Stimulated activated effector memory CD8-positive, alpha-beta T cell treated with anti-CD3 and anti-CD28 coated beads, Interleukin-12 subunit alpha, Interleukin-12 subunit beta, amount 100 ng/mL, for 72 hours (primary cell): ENCODE results near the gene SNRK.
A peak's percentile ranks its signal among the peaks of the same experiment; 100 is the strongest.

Source experiments
- ATAC-seq: fragments of 150-1000 bp; cut with Tn5 transposase; 2 replicates; pipeline ENCODE4 v1.10.0; 2021
- DNase-seq, 2 donors: peaks; one replicate each; pipeline ENCODE4 v3.0.0; 2021 to 2022; ENCODE audit warnings: low spot score in 2 of 2
- H3K27ac Mint-ChIP-seq: one replicate; pipeline ENCODE4 v1.8.0; 2022; ENCODE audit warnings: mild to moderate bottlenecking, mixed read lengths
- H3K36me3 Mint-ChIP-seq: one replicate; pipeline ENCODE4 v1.8.0; 2022; ENCODE audit warnings: mild to moderate bottlenecking, mixed read lengths
- H3K4me1 Mint-ChIP-seq: one replicate; pipeline ENCODE4 v1.8.0; 2022; ENCODE audit warnings: mixed read lengths
- H3K4me3 Mint-ChIP-seq: one replicate; pipeline ENCODE4 v1.8.0; 2022; ENCODE audit warnings: mild to moderate bottlenecking, mixed read lengths
- H3K9me3 Mint-ChIP-seq: one replicate; pipeline ENCODE4 v1.8.0; 2022; ENCODE audit warnings: mixed read lengths

SNRK gene

DNA sequence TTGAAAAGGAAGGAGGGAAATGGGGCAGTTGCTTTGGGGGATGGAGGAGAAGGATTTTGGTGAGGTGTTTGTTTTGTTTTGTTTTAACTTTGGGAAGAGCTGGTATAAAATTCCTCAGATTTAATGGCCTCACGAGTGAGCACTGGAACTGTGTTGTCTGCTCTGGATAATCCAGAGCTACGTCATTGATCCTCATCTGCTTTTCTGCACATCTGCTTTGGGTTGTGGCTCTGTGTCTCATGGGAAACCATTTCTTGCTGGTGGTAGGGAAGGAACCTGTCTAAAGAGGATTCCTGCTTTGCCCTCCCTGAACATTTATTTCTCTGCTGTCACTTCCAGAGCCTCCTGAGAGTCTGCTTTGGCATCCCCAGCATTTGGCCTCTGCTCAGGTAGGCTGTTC is 3.1 kb downstream of the SNRK start:
- H3K27ac Mint-ChIP-seq, result peak overlapping the region; percentile 94
- peaks cover 52% of the 10 kb centered on the region for H3K4me1 Mint-ChIP-seq
- H3K9me3 Mint-ChIP-seq, result no peaks in the 10 kb centered on the region
- H3K36me3 Mint-ChIP-seq, result peaks cover 20% of the 10 kb centered on the region
- ATAC-seq, result no peak
- DNase-seq, result no peak
- H3K4me3 Mint-ChIP-seq, result peak overlapping the region; percentile 77

DNA sequence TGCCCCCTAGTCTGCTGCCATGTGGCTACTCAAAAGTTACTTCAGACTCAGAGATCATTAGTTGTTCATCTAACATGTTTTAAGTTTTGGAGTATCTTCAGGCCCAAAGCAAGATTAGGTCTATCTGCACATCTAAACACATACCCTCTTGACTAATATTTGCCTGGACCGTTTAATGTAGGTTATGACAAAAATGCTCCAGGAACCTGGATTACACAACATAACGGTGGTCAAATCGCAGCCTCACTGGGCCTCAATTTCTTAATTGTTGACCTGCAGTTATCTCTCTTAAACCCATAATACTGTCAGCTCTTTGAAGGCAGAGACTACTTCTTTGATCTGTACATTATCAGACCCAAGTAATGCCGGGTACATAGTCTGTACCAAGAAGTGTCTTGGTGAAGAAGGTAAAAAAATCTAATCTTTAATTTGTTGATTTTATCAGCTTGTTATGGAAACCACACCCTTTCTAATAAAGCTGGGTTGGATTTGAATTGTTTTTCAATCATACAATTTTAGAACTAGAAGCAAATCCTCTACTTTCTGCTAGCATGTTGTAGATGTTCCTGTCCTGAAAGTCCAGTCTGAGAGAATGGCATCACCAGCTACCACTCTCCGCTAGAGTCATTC is 3.6 kb downstream of the SNRK start:
- no peak for DNase-seq
- peak overlapping the region; percentile 77 for H3K4me3 Mint-ChIP-seq
- ATAC-seq, result no peak
- H3K9me3 Mint-ChIP-seq, result no peaks in the 10 kb centered on the region
- H3K36me3 Mint-ChIP-seq, result peaks cover 20% of the 10 kb centered on the region
- peak overlapping the region; percentile 94 for H3K27ac Mint-ChIP-seq
- peaks cover 53% of the 10 kb centered on the region for H3K4me1 Mint-ChIP-seq

DNA sequence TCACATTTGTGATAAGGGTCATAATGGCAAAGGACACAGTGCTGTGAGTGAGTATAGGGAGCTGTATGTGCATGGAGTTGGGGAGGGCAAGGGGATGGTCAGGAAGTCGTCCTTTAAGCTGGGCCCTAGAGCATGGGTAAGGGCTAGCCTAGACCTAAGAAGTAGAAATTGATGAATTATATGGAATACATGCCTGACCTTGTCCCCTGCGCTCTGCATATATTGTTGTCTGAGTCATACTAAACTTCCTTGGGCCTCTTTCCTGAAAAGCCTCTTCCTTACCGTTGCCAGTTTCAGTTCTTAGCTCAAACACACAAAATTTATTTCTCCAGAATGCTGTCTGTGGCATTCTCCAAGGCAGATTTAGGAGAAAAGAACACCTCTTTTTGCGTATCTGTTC is 4.6 kb downstream of the SNRK start:
- Mint-ChIP-seq H3K27ac (peak overlapping the region; percentile 94), H3K4me3 (peak overlapping the region; percentile 77), H3K36me3 (peaks cover 18% of the 10 kb centered on the region), H3K4me1 (peaks cover 59% of the 10 kb centered on the region), H3K9me3 (no peaks in the 10 kb centered on the region)
- no peak for DNase-seq
- no peak for ATAC-seq

DNA sequence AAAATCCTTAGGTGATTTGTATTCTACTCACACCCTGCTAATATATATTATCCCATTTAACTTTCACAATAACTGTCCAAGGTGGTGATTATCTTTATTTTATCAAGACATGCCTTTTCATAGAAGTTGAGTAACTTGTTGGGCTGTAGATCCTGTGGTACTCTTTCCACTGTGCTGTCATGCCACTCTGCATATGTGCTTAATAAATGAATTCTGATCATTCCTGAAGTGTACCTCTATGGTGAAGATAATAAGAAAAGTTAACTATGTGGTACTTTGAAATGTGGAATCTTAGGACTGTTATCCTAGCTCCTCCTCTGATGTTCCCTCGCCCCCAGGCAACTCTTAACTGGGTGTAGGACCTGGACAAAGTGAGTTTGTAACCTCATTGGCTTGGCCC is 5.2 kb downstream of the SNRK start:
- H3K4me3 Mint-ChIP-seq, result peak overlapping the region; percentile 77
- H3K9me3 Mint-ChIP-seq, result no peaks in the 10 kb centered on the region
- ATAC-seq (no peak), DNase-seq (no peak)
- H3K4me1 Mint-ChIP-seq, result peaks cover 61% of the 10 kb centered on the region
- H3K36me3 Mint-ChIP-seq, result peaks cover 14% of the 10 kb centered on the region
- peak overlapping the region; percentile 94 for H3K27ac Mint-ChIP-seq

DNA sequence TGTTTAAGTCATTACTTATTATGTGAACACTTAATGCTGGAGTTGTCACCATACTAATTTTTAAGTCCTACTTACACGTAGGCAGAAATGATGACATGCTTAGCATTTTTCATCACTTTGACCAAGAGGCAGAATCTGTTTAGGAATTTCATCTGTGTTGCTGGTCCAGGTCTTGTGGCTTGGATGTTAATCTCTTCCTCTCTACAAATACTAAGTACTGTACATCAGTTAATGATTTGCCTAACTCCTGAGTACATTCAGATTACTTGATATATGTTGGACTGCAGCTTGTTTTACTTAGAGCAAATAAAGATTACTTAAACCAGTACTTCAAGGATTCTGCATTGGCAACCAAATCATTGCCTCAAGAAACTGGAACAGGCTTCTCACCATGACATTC is 8.6 kb downstream of the SNRK start:
- DNase-seq (no peak), ATAC-seq (no peak)
- H3K9me3 Mint-ChIP-seq, result no peaks in the 10 kb centered on the region
- H3K36me3 Mint-ChIP-seq, result peaks cover 17% of the 10 kb centered on the region
- H3K4me3 Mint-ChIP-seq, result peak overlapping the region; percentile 45
- H3K27ac Mint-ChIP-seq, result peak overlapping the region; percentile 52
- H3K4me1 Mint-ChIP-seq, result peaks cover 75% of the 10 kb centered on the region

- DNase-seq (peak; percentile 18 to 66), ATAC-seq (peak; percentile 93)
- H3K9me3 Mint-ChIP-seq, result no peaks in the 10 kb centered on the region
- H3K4me1 Mint-ChIP-seq, result peaks cover 60% of the 10 kb centered on the region
- H3K4me3 Mint-ChIP-seq, result peak overlapping the region; percentile 45
- H3K36me3 Mint-ChIP-seq, result peaks cover 26% of the 10 kb centered on the region
- H3K27ac Mint-ChIP-seq, result no peak overlapping the region
Observed at GRCh38 chr3:43296565-43296964, 10.2 kb downstream of the SNRK start.

- Mint-ChIP-seq H3K4me3 (peak overlapping the region; percentile 45), H3K4me1 (peaks cover 54% of the 10 kb centered on the region), H3K36me3 (peaks cover 32% of the 10 kb centered on the region), H3K9me3 (no peaks in the 10 kb centered on the region), H3K27ac (peak overlapping the region; percentile 75)
- ATAC-seq (no peak), DNase-seq (no peak)
Observed at GRCh38 chr3:43298292-43298691, 12.0 kb downstream of the SNRK start.

DNA sequence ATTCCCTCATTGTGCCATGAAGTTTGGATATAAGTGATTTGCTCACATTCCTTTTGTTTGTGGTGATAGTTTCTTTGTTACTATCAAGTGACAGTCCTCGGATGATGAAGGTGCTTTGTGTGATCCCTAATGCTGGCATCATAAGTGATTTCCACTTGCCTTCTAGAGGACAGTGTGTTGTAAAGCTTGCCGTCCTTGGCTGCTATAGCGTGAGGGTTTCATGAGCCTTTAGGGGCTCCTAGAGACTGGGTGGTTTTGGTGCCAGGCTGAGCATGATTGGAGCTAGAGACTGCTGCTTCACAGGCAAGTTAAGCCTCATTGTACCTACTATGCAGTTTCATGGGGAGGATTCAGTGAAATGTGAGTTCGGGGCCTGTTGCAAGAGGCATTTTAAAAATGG is 12.4 kb downstream of the SNRK start:
- ATAC-seq (no peak), DNase-seq (no peak)
- peaks cover 37% of the 10 kb centered on the region for H3K36me3 Mint-ChIP-seq
- H3K4me3 Mint-ChIP-seq, result peak overlapping the region; percentile 45
- peaks cover 56% of the 10 kb centered on the region for H3K4me1 Mint-ChIP-seq
- H3K27ac Mint-ChIP-seq, result peak overlapping the region; percentile 75
- H3K9me3 Mint-ChIP-seq, result no peaks in the 10 kb centered on the region

DNA sequence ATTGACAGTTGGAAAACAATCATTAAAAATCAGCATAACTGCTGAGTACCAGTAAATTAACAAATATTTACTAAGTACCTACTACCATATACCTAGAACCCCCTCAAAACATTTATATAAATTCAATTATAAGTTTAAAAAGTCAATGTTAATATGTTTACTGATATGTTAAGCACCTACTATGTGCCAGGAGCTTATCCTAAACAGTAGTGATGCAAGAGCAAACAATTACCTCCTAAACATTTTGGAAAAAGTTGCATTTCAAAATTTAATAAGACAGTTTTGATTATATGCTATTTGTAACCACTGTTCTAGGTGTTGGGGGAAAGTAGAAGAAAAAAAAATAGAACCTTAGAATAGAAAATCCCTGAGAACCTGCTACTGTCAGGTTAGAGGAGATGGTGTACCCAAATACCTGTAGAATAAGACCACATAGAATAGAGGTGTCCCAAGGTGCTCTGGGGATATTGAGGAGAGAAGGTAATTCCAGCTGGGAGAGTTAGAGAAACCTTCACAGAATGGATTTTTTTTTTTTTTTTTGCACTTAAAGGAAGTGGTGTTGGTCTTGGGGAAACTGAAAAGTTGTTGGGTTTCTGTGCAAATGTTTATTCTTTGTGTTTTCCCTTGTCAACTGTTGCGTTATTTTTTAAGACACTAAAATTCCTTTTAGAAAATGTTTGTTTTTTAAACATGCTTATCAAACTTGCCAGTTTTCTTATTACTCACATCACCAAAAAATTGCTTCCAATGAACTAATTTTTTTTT is 16.0 kb downstream of the SNRK start:
- ATAC-seq (no peak), DNase-seq (no peak)
- H3K9me3 Mint-ChIP-seq, result no peaks in the 10 kb centered on the region
- H3K4me1 Mint-ChIP-seq, result peaks cover 50% of the 10 kb centered on the region
- peaks cover 70% of the 10 kb centered on the region for H3K36me3 Mint-ChIP-seq
- H3K4me3 Mint-ChIP-seq, result peak overlapping the region; percentile 26
- peak overlapping the region; percentile 52 for H3K27ac Mint-ChIP-seq

DNA sequence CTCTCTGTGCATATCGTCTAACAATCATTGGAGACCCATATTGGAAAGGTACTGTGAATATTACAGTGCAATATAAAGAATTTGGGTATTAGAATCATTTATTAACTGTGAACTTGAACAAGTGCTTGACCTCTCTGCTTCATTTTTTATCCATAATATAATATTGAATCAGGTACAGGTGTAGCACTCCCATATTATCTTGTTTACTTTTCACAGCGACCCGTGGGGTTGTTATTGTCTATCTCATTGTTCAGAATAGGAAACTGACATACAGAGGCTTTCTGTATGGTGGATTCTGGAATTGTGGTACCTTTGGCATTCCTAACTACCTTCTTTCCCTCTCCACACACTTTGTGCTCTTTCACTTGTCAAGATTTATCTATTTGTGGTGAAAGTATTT is 17.8 kb downstream of the SNRK start:
- peaks cover 53% of the 10 kb centered on the region for H3K4me1 Mint-ChIP-seq
- H3K27ac Mint-ChIP-seq, result peak overlapping the region; percentile 26
- DNase-seq (no peak), ATAC-seq (no peak)
- no peaks in the 10 kb centered on the region for H3K9me3 Mint-ChIP-seq
- H3K36me3 Mint-ChIP-seq, result peaks cover 88% of the 10 kb centered on the region
- H3K4me3 Mint-ChIP-seq, result no peak overlapping the region

- Mint-ChIP-seq H3K4me1 (peaks cover 63% of the 10 kb centered on the region), H3K36me3 (peaks cover 98% of the 10 kb centered on the region), H3K4me3 (peak overlapping the region; percentile 20), H3K9me3 (no peaks in the 10 kb centered on the region), H3K27ac (no peak overlapping the region)
- DNase-seq (no peak), ATAC-seq (no peak)
Observed at GRCh38 chr3:43307226-43307625, 20.9 kb downstream of the SNRK start.

- H3K36me3 Mint-ChIP-seq, result peaks cover 97% of the 10 kb centered on the region
- peak overlapping the region; percentile 20 for H3K4me3 Mint-ChIP-seq
- H3K9me3 Mint-ChIP-seq, result no peaks in the 10 kb centered on the region
- peaks cover 59% of the 10 kb centered on the region for H3K4me1 Mint-ChIP-seq
- peak; percentile 63 for ATAC-seq
- no peak overlapping the region for H3K27ac Mint-ChIP-seq
- no peak for DNase-seq
Observed at GRCh38 chr3:43307649-43308048, 21.3 kb downstream of the SNRK start.

DNA sequence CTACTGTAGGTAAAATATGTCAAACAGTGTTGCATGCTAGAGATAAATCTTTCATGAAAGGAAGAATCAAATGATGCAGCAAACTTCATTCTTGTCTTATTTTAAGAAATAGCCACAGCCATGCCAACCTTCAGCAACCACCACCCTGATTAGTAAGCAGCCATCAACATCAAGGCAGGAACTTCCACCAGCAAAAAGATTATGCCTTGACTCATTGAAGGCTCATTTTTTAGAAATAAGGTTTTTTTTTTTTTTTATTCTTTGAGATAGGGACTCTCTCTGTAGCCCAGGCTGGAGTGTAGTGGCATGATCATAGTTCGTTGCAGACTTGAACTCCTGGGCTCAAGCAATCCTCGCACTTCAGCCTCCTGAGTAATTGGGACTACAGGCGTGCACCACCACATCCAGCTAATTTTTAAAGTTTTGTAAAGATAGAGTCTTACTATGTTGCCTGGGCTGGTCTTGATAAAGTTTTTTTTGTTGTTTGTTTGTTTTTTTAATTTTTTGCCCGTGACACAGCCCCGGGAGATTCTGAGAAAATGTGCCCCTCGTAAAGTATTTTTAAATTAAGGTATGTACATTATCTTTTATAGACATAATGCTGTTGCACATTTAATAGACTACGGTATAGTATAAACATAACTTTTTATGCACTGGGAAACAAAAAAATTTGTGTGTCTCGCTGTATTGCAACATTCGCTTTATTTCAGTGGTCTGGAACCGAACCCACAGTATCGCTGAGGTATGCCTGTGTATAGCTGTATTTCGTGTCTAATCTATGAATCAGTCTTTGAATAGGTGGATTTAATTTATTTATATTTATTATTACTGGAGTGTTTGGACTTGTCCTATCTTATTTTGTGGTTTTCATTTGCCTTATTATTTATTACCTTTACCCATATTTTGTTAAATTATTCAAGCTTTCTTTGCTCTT is 23.3 kb downstream of the SNRK start:
- no peak overlapping the region for H3K27ac Mint-ChIP-seq
- DNase-seq (no peak), ATAC-seq (no peak)
- H3K9me3 Mint-ChIP-seq, result no peaks in the 10 kb centered on the region
- no peak overlapping the region for H3K4me3 Mint-ChIP-seq
- peaks cover 47% of the 10 kb centered on the region for H3K4me1 Mint-ChIP-seq
- H3K36me3 Mint-ChIP-seq, result peaks cover 81% of the 10 kb centered on the region

DNA sequence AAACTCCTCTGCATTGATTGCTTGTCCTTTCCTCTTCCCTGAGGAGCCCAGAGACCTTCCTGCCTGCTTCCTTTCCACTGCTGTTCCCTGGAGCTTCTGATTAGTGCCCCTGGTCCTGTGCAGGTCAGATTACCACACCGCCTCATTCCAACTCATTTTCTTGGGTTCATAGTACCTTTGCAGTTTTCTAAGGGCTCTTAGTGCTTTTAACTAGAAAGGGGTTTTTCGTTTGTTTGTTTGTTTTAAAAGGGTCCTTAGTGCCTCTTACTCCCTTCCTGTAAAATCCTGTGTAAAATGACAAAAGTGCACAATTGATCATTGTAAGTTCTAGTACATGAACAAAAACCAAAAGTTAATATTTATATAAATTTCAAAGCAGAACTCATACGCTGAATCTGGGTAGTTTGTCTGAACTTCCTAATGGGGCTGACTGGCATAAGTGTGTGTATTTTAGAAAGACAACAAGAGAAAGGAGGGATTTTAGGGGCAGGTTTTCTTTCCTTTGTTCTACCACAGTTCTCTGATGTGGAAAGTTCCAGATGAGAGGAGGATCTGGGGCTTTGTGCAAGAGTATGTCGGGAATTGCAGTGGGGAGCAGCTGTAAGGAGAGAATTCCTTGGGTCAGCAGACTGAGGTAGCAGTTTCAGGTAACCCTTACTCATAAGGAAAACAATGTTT is 30.6 kb downstream of the SNRK start:
- DNase-seq, result no peak
- Mint-ChIP-seq H3K9me3 (no peaks in the 10 kb centered on the region), H3K4me3 (no peak overlapping the region), H3K27ac (peak overlapping the region; percentile 75), H3K4me1 (peaks cover 54% of the 10 kb centered on the region), H3K36me3 (peaks cover 27% of the 10 kb centered on the region)
- ATAC-seq, result no peak
